Measurements from ENCODE around the gene SMIM29. TPM values are rescaled to one million over a fixed set of nuclear protein-coding genes. Genes with fewer than 3 reads are reported as not detected.

The SMIM29 gene
- total RNA-seq, 2 donors from 2014 or later: 8.2 to 11.5 TPM

GRCh38 chr6:34205916-34206315 lies 42.9 kb downstream of the SMIM29 start:
- ATAC-seq (no peak), DNase-seq (no peak)
- intact Hi-C loops (cut with DNase I, micrococcal nuclease): no loop called here

GRCh38 chr6:34205466-34205865 lies 43.3 kb downstream of the SMIM29 start:
- no peak for DNase-seq
- intact Hi-C loops (cut with DNase I, micrococcal nuclease): no loop called here
- ATAC-seq: no peak

GRCh38 chr6:34204693-34205092 lies 44.1 kb downstream of the SMIM29 start:
- intact Hi-C loops (cut with DNase I, micrococcal nuclease): no loop called here
- no peak for DNase-seq
- no peak for ATAC-seq

GRCh38 chr6:34202329-34203201 lies 46.2 kb downstream of the SMIM29 start:
- intact Hi-C loops (cut with DNase I, micrococcal nuclease): no loop called here

GRCh38 chr6:34201455-34202107 lies 47.2 kb downstream of the SMIM29 start:
- no peak for ATAC-seq
- intact Hi-C loops (cut with DNase I, micrococcal nuclease): no loop called here
- DNase-seq: no peak

More at GRCh38 chr6:34202329-34203201, 46.2 kb downstream of the SMIM29 start:
- DNase-seq (no peak), ATAC-seq (no peak)

- ATAC-seq (no peak), DNase-seq (no peak)
- intact Hi-C loops (cut with DNase I, micrococcal nuclease): no loop called here
Observed at GRCh38 chr6:34200340-34200971, 48.4 kb downstream of the SMIM29 start.

- DNase-seq (peak in 1 of 2 donors; percentile 17), ATAC-seq (peak; percentile 40)
- intact Hi-C loops (cut with DNase I, micrococcal nuclease): loop anchor here in 1 of 2 donors (10.0 kb wide), 1 partner anchor 408 kb away; no protein-coding TSS in a partner anchor
Observed at GRCh38 chr6:34196833-34197195, 52.0 kb downstream of the SMIM29 start.

Small RNA genes within 50 kb of the gene (microRNA-seq; reads per million reads assigned to microRNA genes)
- gene MIR6835: 0 reads per million in 2 donors

Other genes starting within 250 kb of the SMIM29 start
- gene GRM4, start 102.9 kb downstream of the SMIM29 start, total RNA-seq: not detected
- 100 to 1,000 TPM; 116 to 152 TPM for gene HMGA1, start 12.1 kb downstream of the SMIM29 start, total RNA-seq
- 10 to 100 TPM; 19.5 to 21.9 TPM for gene NUDT3, start 143.7 kb upstream of the SMIM29 start, total RNA-seq
- 100 to 1,000 TPM; 904 to 935 TPM for gene RPS10, start 177.1 kb upstream of the SMIM29 start, total RNA-seq
- under 1 TPM in 1 of 2 donors, not detected in 1; 0.34 TPM for gene PACSIN1, start 217.1 kb upstream of the SMIM29 start, total RNA-seq